Measurements from ENCODE around the gene LYSMD3.

GRCh38 chr5:90570034-90570433 is 40.6 kb upstream of the LYSMD3 start:
- TF ChIP-seq CTCF (IDR thresholded peaks at IDR 0.05): no peak
- TF ChIP-seq POLR2A (IDR thresholded peaks at IDR 0.05; ENCODE audit: low read length): no peak
- TF ChIP-seq NFE2L2 (conservative IDR thresholded peaks at IDR 0.05; ENCODE audit: low read length): no peak
- no peak for TF ChIP-seq REST (IDR thresholded peaks at IDR 0.05)
- no peak for TF ChIP-seq JUNB (IDR thresholded peaks at IDR 0.05)
- no peak for TF ChIP-seq PHF8 (IDR thresholded peaks at IDR 0.05; ENCODE audit: borderline replicate concordance, low read depth)
- TF ChIP-seq USF2 (IDR thresholded peaks at IDR 0.05): no peak
- TF ChIP-seq BHLHE40 (IDR thresholded peaks at IDR 0.05; ENCODE audit: low read depth, low read length): no peak
